HG03103 (cell line): ENCODE data around the gene TTLL13.

ENCODE experiments used
- ATAC-seq: cut with Tn5 transposase; IDR thresholded peaks from one replicate; pipeline ENCODE4 v1.9.1; 2021; ENCODE audit warnings: low read depth; ENCODE audit not compliant: unreplicated experiment

The TTLL13 gene

GRCh38 chr15:90307661-90308060, 58.3 kb downstream of the TTLL13 start:
- ATAC-seq, result no peak

GRCh38 chr15:90309020-90309419, 59.7 kb downstream of the TTLL13 start:
- no peak for ATAC-seq
